Keratinocyte (primary cell): ENCODE results near the gene LAMB4. TPM values are rescaled to one million over a fixed set of nuclear protein-coding genes. Genes with fewer than 3 reads are reported as not detected.

Source experiments
- DNase-seq: peaks from one replicate; pipeline ENCODE4 v3.0.0-alpha.2; 2011; ENCODE audit warnings: low read depth, missing footprints, low spot score
- FAIRE-seq: peaks from 2 replicates; lab custom pipeline; 2011; peaks lifted over from hg19 to GRCh38; lab: Jason Lieb, UNC
- H2AFZ ChIP-seq: 2 replicates; pipeline ENCODE4 v1.6.0; 2012; ENCODE audit warnings: low read length, control low read depth, inconsistent platforms; ENCODE audit not compliant: control insufficient read depth
- H3K27ac ChIP-seq: 2 replicates; pipeline ENCODE4 v1.5.1; 2011; ENCODE audit warnings: low read length; ENCODE audit not compliant: control insufficient read depth, insufficient read depth
- H3K27me3 ChIP-seq: 3 replicates; pipeline ENCODE4 v1.6.0; 2011; ENCODE audit warnings: low read length; ENCODE audit not compliant: control insufficient read depth, insufficient read depth; ENCODE audit errors: extremely low read depth
- H3K36me3 ChIP-seq, 2 experiments: 2 replicates in 1 of 2; 3 replicates in 1 of 2; pipeline ENCODE4 v1.5.1; 2011; ENCODE audit warnings: low read length in 2 of 2, mild to moderate bottlenecking in 1 of 2; ENCODE audit not compliant: control insufficient read depth in 2 of 2, insufficient read depth in 2 of 2; ENCODE audit errors: extremely low read depth in 1 of 2
- H3K4me1 ChIP-seq: 3 replicates; pipeline ENCODE4 v1.5.1; 2011; ENCODE audit warnings: low read length; ENCODE audit not compliant: control insufficient read depth, insufficient read depth; ENCODE audit errors: extremely low read depth
- H3K4me2 ChIP-seq: 3 replicates; pipeline ENCODE4 v1.6.0; 2011; ENCODE audit warnings: low read depth, low read length; ENCODE audit not compliant: control insufficient read depth, insufficient read depth; ENCODE audit errors: extremely low read depth
- H3K4me3 ChIP-seq, 3 experiments: fragments of 200-600 bp in 1 of 3; sonication (generic) in 1 of 3; 2 replicates in 2 of 3; 3 replicates in 1 of 3; pipeline ENCODE4 v1.5.1; 2011 to 2016; ENCODE audit warnings: low read length in 3 of 3, mild to moderate bottlenecking in 3 of 3, control low read depth in 2 of 3, inconsistent platforms in 1 of 3, low read depth in 1 of 3, mixed read lengths in 1 of 3, mixed run types in 1 of 3, moderate library complexity in 1 of 3; ENCODE audit not compliant: control insufficient read depth in 2 of 3, insufficient read depth in 2 of 3; ENCODE audit errors: extremely low read depth in 1 of 3
- H3K79me2 ChIP-seq: 2 replicates; pipeline ENCODE4 v1.6.0; 2012; ENCODE audit warnings: low read length; ENCODE audit not compliant: control insufficient read depth, insufficient read depth
- H3K9ac ChIP-seq: 3 replicates; pipeline ENCODE4 v1.6.0; 2011; ENCODE audit warnings: low read length; ENCODE audit not compliant: control insufficient read depth, insufficient read depth; ENCODE audit errors: extremely low read depth
- H3K9me1 ChIP-seq: 3 replicates; pipeline ENCODE4 v1.6.0; 2011; ENCODE audit warnings: low read length; ENCODE audit not compliant: control insufficient read depth, insufficient read depth; ENCODE audit errors: extremely low read depth
- H3K9me3 ChIP-seq: 2 replicates; pipeline ENCODE4 v1.5.1; 2012; ENCODE audit warnings: low read depth, low read length; ENCODE audit not compliant: control insufficient read depth
- H4K20me1 ChIP-seq: 3 replicates; pipeline ENCODE4 v1.6.0; 2011; ENCODE audit warnings: low read length; ENCODE audit not compliant: control insufficient read depth, insufficient read depth; ENCODE audit errors: extremely low read depth
- CTCF ChIP-seq, 3 experiments: IDR thresholded peaks in 1 of 3; conservative IDR thresholded peaks in 1 of 3; optimal IDR thresholded peaks in 1 of 3; 2 replicates in 2 of 3; 3 replicates in 1 of 3; pipeline versions ENCODE3 to v1.5.1; 2011; ENCODE audit warnings: low read length in 3 of 3, mild to moderate bottlenecking in 3 of 3, moderate library complexity in 2 of 3, control low read depth in 1 of 3, inconsistent platforms in 1 of 3; ENCODE audit not compliant: insufficient read depth in 2 of 3; ENCODE audit errors: extremely low read depth in 1 of 3
- EZH2 ChIP-seq: IDR thresholded peaks from one replicate; pipeline ENCODE4 v1.6.1; 2012; ENCODE audit warnings: inconsistent platforms, mild to moderate bottlenecking, low read length, moderate library complexity
- dilution Hi-C: fragments of 300-500 bp; cut with MboI; formaldehyde crosslinking; loops from one replicate; pipeline ENCODE4 v1.7.0; 2020; ENCODE audit warnings: low sequenced_read_pairs; ENCODE audit not compliant: extremely low pct_ligation_motif_present
- polyA plus RNA-seq, 5 experiments: library from polyadenylated mRNA; depleted of rRNA in 3 of 5; stranded (reverse) in 3 of 5; stranded (forward) in 1 of 5; unstranded in 1 of 5; fragments of >200 nt; gene quantifications; 1 replicate in 1 of 5; 2 replicates in 3 of 5; 3 replicates in 1 of 5; pipeline versions ENCODE4 v1.2.1 to v1.2.3, GENCODE V29; 2011 to 2012; ENCODE audit warnings: missing spikeins in 2 of 5, low read depth in 1 of 5, low replicate concordance in 1 of 5

The LAMB4 gene
- polyA plus RNA-seq, 1 donor (not counting 4 experiments of a cell fraction or from before 2014, with no cell fraction given), result 3.7 TPM

DNA sequence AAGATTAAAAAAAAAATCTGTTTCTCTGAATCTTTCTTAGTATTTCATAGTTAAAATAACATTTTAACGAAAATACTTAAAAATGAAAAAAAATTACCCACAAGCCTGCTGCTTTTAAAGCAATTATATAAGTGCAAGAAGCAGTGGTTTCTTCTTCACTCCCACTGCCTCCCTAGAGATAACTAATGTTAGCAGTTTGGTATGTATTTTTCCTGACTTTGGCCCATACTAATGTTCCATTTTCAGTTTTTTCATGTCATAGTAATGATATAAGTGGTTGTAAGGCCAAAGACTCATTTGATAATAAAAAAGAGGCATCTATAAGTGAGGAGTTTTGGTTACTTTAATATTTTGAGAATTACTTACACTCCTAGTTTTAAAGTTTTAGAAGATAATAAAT lies 102.9 kb downstream of the LAMB4 start:
- H2AFZ ChIP-seq, result no peak overlapping the region
- TF ChIP-seq EZH2 (no peak), CTCF (optimal IDR thresholded peaks at IDR 0.05 in 1 of 3, IDR thresholded peaks at IDR 0.05 in 1 of 3, conservative IDR thresholded peaks at IDR 0.05 in 1 of 3; ENCODE audit: extremely low read depth in 1 of 3, insufficient read depth in 2 of 3, low read length in 3 of 3) (no peak)

DNA sequence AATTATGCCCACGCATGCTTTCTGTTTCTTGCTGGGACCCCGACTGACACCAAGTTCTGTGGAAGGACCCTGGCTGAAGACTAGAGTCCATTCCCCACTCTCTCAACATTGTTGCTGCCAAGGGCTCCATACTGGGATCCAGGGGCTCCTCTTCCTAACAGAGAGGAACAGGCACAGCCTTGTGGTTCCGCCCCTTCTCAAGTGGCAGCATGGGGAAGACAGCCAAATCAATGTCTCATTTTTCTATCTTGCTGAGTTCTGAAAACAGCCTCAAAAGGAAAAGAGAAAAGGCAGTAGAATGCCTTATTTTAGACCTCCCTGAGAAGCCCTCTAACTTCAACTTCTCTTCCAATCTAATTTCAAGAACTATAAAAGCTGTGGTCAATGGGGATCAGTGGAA lies 103.5 kb downstream of the LAMB4 start:
- dilution Hi-C loops, result no loop called here

More for the DNA sequence above, 102.9 kb downstream of the LAMB4 start:
- no peak overlapping the region for H3K9ac ChIP-seq
- H4K20me1 ChIP-seq, result no peaks in the 10 kb centered on the region
- no peaks in the 10 kb centered on the region for H3K36me3 ChIP-seq
- dilution Hi-C loops, result no loop called here
- no peak overlapping the region for H3K4me3 ChIP-seq
- H3K27ac ChIP-seq, result no peak overlapping the region
- DNase-seq (no peak), FAIRE-seq (no peak)
- H3K9me3 ChIP-seq, result no peaks in the 10 kb centered on the region
- H3K9me1 ChIP-seq, result no peaks in the 10 kb centered on the region
- H3K4me2 ChIP-seq, result no peak overlapping the region
- H3K79me2 ChIP-seq, result no peaks in the 10 kb centered on the region
- H3K27me3 ChIP-seq, result no peaks in the 10 kb centered on the region
- H3K4me1 ChIP-seq, result peaks cover 10% of the 10 kb centered on the region

More for the DNA sequence above, 103.5 kb downstream of the LAMB4 start:
- peaks cover 10% of the 10 kb centered on the region for H3K4me1 ChIP-seq
- H3K9ac ChIP-seq, result no peak overlapping the region
- H2AFZ ChIP-seq, result no peak overlapping the region
- no peak for TF ChIP-seq CTCF (optimal IDR thresholded peaks at IDR 0.05 in 1 of 3, IDR thresholded peaks at IDR 0.05 in 1 of 3, conservative IDR thresholded peaks at IDR 0.05 in 1 of 3; ENCODE audit: extremely low read depth in 1 of 3, insufficient read depth in 2 of 3, low read length in 3 of 3)
- no peak for TF ChIP-seq EZH2
- no peaks in the 10 kb centered on the region for H3K27me3 ChIP-seq
- no peaks in the 10 kb centered on the region for H3K9me1 ChIP-seq
- no peaks in the 10 kb centered on the region for H3K79me2 ChIP-seq
- FAIRE-seq (no peak), DNase-seq (no peak)
- no peaks in the 10 kb centered on the region for H4K20me1 ChIP-seq
- no peak overlapping the region for H3K27ac ChIP-seq
- no peak overlapping the region for H3K4me3 ChIP-seq
- H3K9me3 ChIP-seq, result no peaks in the 10 kb centered on the region
- H3K4me2 ChIP-seq, result no peak overlapping the region
- H3K36me3 ChIP-seq, result no peaks in the 10 kb centered on the region
